Left lobe of liver (tissue), 2 donors: ENCODE measurements around the gene PSMD5. TPM values are rescaled to one million over a fixed set of nuclear protein-coding genes. Genes with fewer than 3 reads are reported as not detected.
A peak's percentile ranks its signal among the peaks of the same experiment; 100 is the strongest.

ENCODE experiments used
- ATAC-seq: fragments of 200-7000 bp; cut with Tn5 transposase; one replicate; pipeline ENCODE4 v1.9.1; 2020; ENCODE audit warnings: mild to moderate bottlenecking, moderate library complexity
- DNase-seq: peaks from one replicate; pipeline ENCODE4 v3.0.0-alpha.2; 2020; ENCODE audit warnings: low spot score
- total RNA-seq: library from RNA; stranded (reverse); gene quantifications from one replicate; pipeline ENCODE4 v1.2.1, GENCODE V29; 2021
- donor health status: DM: no; HTN: no; CAD: no; lungs with moderate emphysema.
- donor health status: DM: no; HTN: yes; CAD: no.

The PSMD5 gene
- total RNA-seq, result 44.4 TPM

DNA sequence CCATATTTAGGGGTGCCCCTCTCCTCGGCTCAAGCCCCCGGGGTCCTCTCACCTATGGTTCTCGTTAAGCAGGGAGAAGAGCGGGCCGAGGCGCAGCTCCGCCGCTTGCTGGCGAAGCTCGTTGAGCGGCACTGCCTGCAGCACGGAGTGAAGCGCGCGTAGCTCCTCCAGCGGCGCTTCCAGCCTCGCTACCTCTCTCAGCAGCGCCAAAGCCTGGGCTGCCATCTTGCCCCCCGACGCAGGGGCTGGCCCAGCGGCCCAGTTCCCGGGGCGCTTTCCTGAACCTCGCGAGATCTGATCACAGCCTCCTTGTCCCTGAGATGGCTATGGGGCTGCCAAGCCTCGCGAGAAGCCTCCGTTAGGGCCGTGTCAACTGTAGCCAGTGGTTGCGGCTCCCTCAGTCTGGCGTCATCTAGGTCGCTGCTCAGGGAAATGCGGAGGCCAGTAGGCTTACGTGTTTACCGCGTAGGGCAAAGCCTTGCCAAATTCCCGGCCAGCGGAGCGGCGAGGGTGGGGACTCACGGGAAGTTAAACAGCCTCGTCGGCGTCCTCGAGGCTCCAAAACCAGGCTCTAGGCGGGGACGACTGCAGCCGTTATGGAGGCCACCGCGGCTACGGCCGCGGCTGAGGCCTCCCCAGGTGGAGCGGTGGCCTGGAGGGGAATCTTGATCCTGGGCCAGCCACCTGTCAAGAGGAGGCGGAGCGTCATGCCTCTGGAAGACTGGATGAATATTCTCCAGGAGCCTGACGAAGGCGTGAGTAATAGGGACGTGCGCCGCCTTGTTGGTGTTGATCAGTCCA, at the start of gene PSMD5:
Gene PSMD5 (minus strand): TSS at position 238 of the 801 bp plus-strand sequence. CDS start 13 bp downstream, at position 225.
- ATAC-seq (peak; percentile 95), DNase-seq (peak; percentile 99)

DNA sequence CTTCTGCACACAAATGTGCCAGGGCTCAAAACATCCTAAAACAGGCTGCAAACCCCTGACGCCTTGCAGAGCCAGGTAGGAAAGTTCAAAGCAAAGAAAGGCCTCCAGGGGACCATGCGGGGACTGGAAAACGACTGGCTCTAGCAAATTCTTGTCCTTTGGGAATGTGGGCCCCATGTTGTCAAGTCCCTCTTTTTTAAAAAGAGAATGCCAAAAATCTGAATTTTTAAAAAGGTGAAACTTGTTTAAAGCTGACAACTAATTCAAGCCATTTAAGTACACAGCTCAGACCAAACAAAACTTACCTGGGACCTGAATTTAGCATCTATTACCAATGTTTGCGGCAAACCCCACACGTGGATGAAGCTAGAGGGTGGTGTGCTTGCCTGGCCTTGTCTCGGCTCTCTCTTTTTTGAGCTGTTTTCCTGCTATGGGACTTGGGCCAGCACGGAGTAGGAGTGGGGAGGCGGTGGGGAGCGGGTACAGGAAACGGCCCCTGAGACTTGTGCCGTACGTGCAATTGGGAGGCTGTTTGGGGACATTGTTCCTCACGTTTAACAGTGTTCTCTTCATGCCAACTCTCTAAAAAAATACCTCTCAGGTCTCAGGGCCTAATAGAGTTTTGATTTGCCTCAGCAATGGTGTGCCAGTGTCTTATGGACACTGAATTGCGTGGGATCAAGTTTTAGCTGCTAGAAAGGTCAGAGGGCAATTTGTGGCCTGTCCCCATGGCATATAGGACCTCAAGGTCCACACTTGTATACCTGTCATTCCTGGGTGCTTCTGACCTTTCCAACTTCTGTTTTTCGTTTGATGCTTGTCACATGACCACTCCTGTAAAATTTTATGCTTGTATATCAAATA, 49.4 kb upstream of the PSMD5 start:
- DNase-seq, result no peak
- ATAC-seq, result no peak

DNA sequence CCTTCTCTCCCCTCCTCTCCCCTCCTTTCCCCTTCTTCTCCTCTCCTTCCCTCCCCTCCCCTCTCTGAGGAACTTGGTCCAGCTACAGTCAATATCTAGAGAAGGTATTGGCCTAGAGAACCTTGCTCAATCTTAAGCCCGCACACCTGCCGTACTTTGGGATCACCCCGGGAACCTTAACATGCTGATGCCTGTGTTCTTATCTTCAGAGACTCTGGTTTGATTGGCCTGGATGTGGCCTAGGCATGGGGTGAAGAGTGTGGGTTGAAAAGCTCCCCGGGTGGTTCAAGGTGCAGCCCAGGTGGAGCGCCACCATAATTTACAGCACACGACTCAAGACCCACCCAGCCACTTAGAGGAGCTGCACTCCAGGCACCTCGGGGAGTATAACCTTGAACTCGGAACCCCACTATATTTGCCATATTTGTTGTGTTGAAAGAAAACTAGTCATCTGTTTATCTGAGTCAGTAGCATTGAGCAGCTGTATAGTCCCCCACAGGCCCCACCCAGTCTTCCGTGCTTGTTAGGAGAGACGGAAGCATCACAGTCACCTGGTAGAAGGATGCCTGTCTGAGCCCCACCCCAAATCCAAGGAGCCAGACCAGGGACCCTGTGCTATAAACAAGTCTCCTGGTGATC, 48.6 kb upstream of the PSMD5 start:
- ATAC-seq (no peak), DNase-seq (no peak)

DNA sequence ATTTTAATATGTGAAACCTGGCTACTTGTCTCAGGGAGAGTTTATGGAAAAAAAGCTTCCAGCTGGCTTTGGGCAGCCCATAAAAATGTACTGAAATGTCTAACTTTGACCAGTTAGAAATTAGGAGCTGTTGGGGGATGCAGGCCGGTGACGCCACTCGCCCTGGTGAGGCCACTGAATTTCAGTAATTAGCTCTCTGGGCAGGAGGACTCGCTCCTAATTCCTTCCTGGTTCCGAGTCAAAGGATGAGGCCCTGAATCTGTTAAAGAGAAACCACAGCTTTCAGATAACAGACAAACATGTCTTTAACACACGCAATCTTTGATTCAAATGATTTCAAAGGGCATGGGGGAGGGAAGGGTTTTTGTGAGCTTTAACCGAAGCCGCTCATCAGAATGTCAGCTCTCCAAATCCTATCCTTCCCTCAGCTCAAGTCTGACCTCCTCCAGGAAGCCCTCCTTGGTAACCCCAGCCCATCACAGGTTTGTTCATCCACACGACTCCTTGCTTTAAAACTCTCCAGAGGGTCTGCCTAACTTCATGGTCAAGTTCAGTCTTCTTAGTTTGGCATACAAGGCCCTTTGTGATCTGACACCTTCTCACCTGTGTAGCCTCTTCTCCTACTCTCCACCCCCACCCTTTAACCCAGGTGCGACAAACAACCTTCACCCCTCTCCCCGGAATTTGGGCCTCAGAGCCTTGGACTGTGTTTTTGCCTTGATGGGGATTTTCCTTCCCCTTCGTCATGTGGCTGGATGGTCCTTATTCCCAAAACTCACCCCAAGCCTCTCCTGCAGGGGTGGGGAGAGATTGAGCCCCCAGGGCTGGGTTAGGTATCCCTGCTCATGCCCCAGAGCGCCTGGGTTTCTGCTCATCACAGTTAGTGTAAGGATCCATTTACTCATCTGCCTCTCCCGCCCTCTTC, 47.9 kb upstream of the PSMD5 start:
- no peak for DNase-seq

DNA sequence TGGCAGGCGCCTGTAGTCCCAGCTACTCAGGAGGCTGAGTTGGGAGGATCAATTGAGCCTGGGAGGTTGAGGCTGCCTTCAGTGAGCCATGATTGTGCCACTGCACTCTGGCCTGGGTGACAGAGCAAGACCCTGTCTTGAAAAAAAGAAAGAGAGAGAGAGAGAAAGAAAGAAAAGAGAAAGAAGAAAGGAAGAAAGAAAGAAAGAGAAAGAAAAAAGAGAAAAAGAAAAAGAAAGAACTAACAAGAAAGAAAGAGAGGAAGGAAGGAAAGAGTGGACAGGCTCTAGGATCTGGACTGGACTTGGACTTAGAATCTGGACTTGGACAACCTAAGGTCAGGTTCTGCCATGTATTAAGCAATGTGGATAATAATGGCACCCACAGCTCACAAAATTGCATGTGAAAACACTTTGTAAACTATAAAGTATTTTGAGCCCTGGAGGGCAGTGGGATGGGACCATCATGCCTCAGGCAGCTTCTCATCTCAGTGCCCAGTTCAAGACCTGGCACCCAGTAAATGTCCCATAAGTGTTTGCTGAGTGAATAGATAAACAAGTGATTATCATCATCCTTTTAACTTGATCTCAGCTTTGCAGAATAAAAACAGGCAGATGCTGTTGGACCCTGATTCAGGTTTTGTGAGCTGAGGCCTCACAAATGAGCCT, 47.0 kb upstream of the PSMD5 start:
- no peak for DNase-seq
- no peak for ATAC-seq

More for the DNA sequence above, 47.9 kb upstream of the PSMD5 start:
- no peak for ATAC-seq

DNA sequence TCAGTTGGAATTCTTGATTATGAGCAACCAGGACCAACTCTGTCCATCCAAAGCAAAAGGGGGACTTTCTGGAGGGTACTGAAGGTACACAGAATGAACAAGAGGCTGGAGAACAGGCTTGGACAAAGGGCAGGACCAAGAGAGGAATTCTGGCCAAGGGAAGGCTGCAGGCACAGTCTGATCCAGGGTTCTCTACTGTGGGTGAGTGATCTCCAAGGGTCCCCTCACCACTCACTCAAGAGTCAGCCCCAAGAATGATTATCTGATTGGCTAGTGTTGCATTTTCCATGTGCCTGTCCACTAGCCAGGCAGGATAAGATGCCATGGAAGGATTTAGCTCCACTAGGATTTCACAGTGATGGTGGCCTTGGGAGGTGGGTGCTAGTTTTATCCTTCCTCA, 45.9 kb upstream of the PSMD5 start:
- no peak for DNase-seq
- no peak for ATAC-seq

DNA sequence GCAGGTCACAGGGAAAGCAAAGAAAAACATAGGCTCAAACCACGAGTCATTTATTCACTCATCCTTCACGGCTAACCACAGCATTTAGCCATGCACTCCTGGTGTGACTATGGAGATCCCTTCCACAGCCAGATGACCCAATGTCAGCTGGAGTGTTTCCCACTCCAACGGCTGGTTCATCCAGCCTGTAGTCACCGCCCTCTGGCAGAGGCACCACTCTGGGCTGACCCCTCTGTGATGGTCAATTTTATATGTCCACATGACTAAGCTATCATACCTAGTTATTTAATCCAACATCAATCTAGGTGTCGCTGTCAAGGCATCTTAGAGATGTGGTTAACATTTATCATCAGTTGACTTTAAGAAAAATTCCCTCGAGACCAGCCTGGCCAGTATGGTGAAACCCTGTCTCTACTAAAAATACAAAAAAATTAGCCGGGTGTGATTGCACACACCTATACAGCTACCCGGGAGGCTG, 43.8 kb upstream of the PSMD5 start:
- no peak for DNase-seq
- no peak for ATAC-seq

DNA sequence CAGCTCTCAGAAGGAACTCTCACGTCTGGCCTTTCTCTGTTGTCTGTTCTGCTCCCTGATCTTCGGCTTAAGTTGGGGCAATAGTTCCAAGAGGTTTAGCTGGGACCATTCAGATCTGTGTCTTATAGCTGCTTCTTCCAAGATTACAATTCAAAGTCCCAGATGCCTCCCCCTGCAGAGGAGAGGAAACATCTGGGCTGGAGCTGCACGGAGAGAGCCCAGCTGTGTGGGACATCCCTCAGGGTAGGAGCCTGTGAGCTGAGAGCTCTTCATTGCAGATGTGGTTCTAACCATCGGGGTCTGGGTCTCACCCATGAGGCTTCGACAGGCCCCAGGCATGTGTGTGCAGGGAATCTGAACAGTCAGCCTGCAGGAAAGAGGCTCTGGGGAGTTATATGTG, 43.2 kb upstream of the PSMD5 start:
- DNase-seq, result no peak
- ATAC-seq, result no peak

DNA sequence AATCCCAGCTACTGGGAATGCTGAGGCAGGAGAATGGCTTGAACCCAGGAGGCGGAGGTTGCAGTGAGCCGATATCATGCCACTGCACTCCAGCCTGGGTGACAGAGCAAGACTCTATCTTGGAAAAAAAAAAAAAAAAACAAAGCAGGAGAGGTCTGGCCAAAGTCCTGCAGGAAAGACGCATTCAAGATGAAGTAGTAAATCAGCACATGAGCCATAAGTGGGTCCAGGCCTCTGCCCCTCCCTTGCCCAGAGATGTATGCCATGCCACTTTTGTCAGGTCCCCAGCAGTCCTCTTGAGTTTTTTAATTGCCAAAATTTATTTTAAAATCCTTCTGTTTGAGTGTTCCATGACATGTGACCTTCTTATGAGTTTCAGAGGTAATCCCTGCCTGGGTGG, 42.7 kb upstream of the PSMD5 start:
- DNase-seq, result no peak
- ATAC-seq, result no peak

DNA sequence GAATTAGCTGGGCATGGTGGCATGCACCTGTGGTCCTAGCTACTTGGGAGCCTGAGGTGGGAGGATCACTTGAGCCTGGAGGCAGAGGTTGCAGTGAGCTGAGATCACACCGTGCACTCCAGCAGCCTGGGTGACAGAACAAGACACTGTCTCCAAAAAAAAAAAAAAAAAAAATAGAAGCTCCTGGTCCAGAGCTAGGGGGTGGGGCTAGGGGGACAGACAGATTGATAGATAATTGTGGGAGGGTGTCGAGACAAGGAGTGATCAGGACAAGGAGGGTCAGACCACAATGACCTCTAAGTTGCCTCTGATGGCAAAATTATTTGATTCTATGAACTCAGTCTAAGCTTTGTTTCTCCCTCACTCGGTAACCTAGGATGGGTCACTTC, 40.9 kb upstream of the PSMD5 start:
- ATAC-seq, result no peak

DNA sequence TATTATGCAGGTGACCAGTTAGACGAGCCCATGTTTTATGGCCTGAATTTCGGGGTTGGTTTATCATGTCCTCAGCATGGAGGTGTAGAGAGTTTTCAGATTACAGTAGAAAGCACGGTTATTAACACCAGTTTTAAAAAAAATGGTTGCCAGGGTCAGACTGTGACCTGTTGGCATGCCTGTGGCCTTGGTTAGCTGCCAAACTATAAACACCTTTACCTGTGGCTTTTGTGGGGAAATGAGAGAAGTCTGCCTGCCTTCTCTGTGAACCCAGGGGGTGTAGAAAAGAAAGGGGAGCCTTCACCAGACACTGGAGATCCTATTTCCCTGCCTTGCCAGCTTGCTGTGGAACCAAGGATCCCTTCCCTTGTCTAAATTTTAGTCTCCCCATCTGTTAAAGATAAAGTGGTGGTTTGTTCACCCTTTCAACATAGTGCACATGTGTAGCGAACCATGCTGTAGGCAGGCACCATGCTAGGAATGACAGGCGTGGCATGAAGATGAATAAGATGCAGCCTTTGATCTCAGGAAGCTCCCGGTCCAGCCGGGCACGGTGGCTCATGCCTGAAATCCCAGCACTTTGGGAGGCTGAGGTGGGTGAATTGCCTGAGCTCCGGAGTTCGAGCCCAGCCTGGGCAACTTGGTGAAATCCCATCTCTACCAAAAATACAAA, 40.3 kb upstream of the PSMD5 start:
- ATAC-seq, result no peak
- DNase-seq, result no peak

More for the DNA sequence above, 40.9 kb upstream of the PSMD5 start:
- DNase-seq, result no peak

DNA sequence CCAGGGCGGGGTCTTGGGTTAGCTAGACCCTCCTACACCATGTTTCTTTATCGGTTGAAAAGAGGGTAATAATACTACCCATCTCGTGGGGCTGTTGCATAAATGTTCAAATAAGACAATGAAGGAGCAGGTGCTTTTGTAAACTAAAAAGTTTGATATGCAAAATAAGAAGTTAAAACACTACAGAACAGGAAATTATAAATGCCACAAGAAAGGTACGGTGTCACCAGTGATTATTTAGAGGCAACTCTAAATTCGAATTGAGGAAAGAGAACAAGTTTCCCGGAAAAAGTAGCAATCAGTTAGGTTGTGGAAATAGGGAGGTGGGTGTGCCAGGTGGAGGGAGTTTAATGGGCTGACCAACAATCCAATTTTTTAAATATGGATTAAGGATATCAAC, 36.7 kb upstream of the PSMD5 start:
- ATAC-seq (no peak), DNase-seq (no peak)

DNA sequence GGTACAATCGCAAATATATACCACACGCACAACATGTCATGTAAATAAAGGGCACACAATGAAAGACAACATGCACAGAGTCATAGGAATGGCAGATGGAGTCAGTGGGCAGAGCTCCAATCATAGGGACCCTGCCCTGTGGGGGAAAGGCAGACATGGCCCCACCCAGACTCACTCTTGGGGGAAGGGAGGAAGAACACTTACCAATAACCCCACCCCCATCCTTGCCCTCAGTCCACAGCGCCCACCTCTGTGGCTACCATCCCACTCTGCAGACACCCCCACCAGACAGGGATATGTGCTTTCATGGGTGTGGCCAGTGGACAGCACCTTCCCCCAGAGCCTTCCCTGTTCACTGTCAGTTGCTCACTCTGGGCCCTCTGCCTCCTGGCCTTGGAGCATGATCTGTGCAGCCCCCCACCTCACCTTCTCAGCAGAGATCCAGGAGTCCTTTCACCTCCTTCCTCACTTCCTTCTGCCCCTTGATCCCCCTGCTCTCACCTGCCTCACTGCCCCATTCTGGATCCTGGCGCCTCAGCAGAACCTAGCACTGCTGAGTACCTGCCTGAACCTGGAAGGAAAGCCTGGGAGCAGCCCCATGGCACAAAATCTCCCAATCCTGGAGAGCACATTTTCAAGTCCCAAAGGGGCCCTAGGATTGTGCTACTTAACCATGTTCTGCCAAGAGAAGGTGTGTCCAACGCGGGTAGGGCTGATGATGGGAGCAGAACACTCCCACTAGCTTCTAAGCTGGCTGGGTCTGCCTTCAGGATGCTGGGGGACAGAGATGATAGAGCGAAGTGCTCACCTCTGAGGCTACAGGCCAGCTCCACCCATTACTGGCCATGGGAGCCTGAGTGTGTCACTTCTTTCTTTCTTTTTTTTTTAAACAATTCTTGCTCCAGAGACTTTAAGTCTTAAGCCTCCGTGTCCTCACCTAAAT, 35.7 kb upstream of the PSMD5 start:
- DNase-seq, result no peak
- ATAC-seq, result no peak

DNA sequence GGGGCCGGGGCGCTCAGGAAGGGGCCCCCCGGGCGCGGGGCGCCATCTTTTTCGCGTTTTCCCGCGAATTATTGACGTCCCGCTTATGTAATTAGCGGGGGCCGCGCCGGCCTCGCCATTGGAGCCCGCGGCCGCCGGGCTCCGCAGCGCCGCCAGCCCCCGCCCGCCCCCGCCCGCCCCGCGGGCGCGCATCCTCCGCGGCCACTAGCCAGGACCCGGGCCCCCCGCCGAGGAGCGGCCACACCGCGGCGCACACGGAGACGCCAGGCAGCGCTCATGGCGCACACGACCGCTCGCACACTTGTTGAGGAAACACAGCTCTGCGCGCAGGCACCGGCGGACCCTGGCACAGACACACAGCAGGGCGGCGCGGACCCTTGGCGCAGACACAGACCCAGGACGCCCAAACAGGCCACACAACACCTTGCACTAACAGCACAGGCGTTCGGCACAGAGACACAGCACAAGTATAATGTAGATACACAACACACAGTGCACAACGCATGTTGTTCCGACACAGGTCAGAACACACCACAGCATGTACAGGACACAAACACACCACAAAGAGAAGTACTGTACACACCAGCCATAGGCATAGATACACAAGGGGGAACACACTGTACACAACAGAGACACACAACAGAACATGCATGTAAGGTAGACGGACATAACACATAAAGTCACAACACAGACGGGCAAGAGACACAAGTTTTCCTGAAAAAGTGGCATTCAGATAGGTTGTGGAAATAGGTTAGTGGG, 34.7 kb upstream of the PSMD5 start:
- peak; percentile 57 for ATAC-seq

DNA sequence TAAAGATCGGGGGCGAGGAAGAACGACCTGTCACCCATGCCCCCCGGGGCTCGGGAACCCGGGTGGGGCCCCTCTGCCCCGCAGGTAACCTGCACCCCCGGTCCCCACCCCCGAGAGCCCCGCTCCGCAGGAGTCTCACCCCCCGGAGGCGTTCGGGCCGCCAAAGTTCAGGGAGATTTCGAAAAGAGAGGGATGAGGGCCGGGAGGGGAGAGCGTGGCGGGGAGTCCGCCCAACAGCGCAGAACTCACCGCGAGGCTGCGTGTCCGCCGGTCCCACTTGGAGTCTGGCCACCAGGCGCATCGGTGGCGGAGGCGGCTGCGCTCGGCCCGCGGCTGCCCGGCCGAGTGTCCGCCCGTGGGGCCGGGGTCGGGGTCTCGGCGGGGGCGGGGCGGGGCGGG, 34.1 kb upstream of the PSMD5 start, which contains the start of gene PHF19:
Gene PHF19 (minus strand): TSS at position 347 of the 399 bp plus-strand sequence. CDS start 2,447 bp downstream, outside the sequence.
- DNase-seq (no peak), ATAC-seq (peak; percentile 5)

More for the DNA sequence above, 34.7 kb upstream of the PSMD5 start:
- DNase-seq, result peak; percentile 62

DNA sequence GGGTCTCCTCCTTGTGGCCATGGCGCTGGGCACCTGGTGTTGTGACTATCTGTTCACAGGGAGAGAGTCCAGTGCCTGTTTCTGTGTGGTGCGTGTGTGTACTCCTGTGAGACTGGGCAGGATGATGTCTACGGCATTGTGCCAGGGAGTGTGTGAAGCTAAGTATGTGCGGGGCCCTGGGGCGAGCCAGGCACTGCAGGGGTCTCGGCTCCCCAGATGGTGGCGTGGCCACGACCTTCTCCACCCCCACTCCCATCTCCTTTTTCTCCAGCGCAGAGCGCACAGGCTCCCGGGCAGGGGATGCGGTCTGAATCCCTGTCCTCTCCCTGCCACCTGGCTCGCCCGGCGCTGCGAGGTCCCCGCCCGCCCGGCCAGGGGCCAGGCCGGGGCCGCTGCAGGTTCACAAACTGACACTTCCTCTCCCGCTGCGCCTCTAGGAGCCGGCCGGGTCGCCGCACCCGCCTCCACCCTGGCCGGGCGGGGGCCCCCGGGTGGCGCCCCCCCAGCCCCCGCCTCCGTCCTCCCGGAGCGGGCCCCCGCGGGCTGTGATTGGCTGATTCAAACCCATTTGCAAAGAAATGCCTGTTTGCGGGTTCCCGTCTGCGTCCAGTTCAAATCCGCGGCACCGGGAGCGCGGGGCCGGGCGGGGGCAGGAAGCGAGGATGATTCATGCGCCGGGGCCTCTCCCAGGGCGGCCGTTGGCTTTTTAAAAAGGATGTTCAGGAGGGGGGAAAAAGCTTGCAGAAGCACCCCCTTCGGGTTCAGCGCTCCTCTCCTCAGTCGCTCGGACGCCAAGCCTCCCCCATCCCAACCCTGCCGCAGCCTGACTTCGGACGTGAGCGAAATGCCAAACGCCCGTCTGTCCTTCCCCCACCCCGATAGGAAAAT, 33.5 kb upstream of the PSMD5 start:
- ATAC-seq (peak; percentile 75), DNase-seq (peak; percentile 71)
